Endothelial cell (in vitro differentiated cells): ENCODE data around the gene HAGH. TPM values are rescaled to one million over a fixed set of nuclear protein-coding genes. Genes with fewer than 3 reads are reported as not detected.

Experiments
- DNase-seq: peaks from one replicate; pipeline ENCODE4 v3.0.0; 2021; ENCODE audit warnings: low spot score
- H3K27ac Mint-ChIP-seq: one replicate; pipeline ENCODE4 v1.8.0; 2021; ENCODE audit warnings: mixed read lengths, inconsistent platforms; ENCODE audit not compliant: unreplicated experiment
- H3K27me3 Mint-ChIP-seq: one replicate; pipeline ENCODE4 v1.8.0; 2021; ENCODE audit warnings: mild to moderate bottlenecking, moderate library complexity, mixed read lengths, inconsistent platforms; ENCODE audit not compliant: unreplicated experiment
- H3K36me3 Mint-ChIP-seq: one replicate; pipeline ENCODE4 v1.8.0; 2021; ENCODE audit warnings: mild to moderate bottlenecking, low read depth, mixed read lengths, inconsistent platforms; ENCODE audit not compliant: unreplicated experiment
- H3K4me1 Mint-ChIP-seq: one replicate; pipeline ENCODE4 v1.8.0; 2021; ENCODE audit warnings: mild to moderate bottlenecking, mixed read lengths, inconsistent platforms; ENCODE audit not compliant: unreplicated experiment
- H3K4me3 Mint-ChIP-seq: one replicate; pipeline ENCODE4 v1.8.0; 2021; ENCODE audit warnings: mild to moderate bottlenecking, mixed read lengths, inconsistent platforms; ENCODE audit not compliant: unreplicated experiment
- H3K9me3 Mint-ChIP-seq: one replicate; pipeline ENCODE4 v1.8.0; 2021; ENCODE audit warnings: mixed read lengths, inconsistent platforms; ENCODE audit not compliant: unreplicated experiment
- CTCF ChIP-seq: fragments of 200-600 bp; sonication (generic); IDR thresholded peaks from one replicate; pipeline ENCODE4 v1.5.0; 2021; ENCODE audit warnings: antibody characterized with exemption; ENCODE audit not compliant: unreplicated experiment
- total RNA-seq: library from RNA; stranded (reverse); fragmentation: NEBNext Ultra II Directional; extraction: Animal tissue kit (Norgen Biotek cat#: 25700); gene quantifications from one replicate; pipeline ENCODE4 v1.2.1, GENCODE V29; 2021; ENCODE audit not compliant: unreplicated experiment

HAGH gene
- total RNA-seq, 1 donor from 2014 or later: 44.8 TPM

- H3K9me3 Mint-ChIP-seq: no peaks in the 10 kb centered on the region
- no peak for DNase-seq
- no peak overlapping the region for H3K27ac Mint-ChIP-seq
- no peak overlapping the region for H3K4me3 Mint-ChIP-seq
- no peaks in the 10 kb centered on the region for H3K4me1 Mint-ChIP-seq
- TF ChIP-seq CTCF: no peak
- H3K36me3 Mint-ChIP-seq: peaks cover 8% of the 10 kb centered on the region
- no peaks in the 10 kb centered on the region for H3K27me3 Mint-ChIP-seq
Measured at GRCh38 chr16:1792836-1793577, 33.6 kb downstream of the HAGH start.

- H3K27me3 Mint-ChIP-seq: no peaks in the 10 kb centered on the region
- no peaks in the 10 kb centered on the region for H3K4me1 Mint-ChIP-seq
- no peaks in the 10 kb centered on the region for H3K9me3 Mint-ChIP-seq
- peak; percentile 7 for DNase-seq
- H3K27ac Mint-ChIP-seq: no peak overlapping the region
- TF ChIP-seq CTCF: no peak
- H3K4me3 Mint-ChIP-seq: no peak overlapping the region
- peaks cover 7% of the 10 kb centered on the region for H3K36me3 Mint-ChIP-seq
Measured at GRCh38 chr16:1791943-1792812, 34.4 kb downstream of the HAGH start.

- peaks cover 3% of the 10 kb centered on the region for H3K36me3 Mint-ChIP-seq
Measured at GRCh38 chr16:1791256-1791942, 35.2 kb downstream of the HAGH start.

GRCh38 chr16:1790611-1791255 lies 35.9 kb downstream of the HAGH start:
- H3K4me1 Mint-ChIP-seq: no peaks in the 10 kb centered on the region
- no peaks in the 10 kb centered on the region for H3K9me3 Mint-ChIP-seq
- no peak overlapping the region for H3K4me3 Mint-ChIP-seq
- peaks cover 3% of the 10 kb centered on the region for H3K36me3 Mint-ChIP-seq
- no peak overlapping the region for H3K27ac Mint-ChIP-seq
- no peak for TF ChIP-seq CTCF
- H3K27me3 Mint-ChIP-seq: no peaks in the 10 kb centered on the region
- DNase-seq: peak; percentile 4

More at GRCh38 chr16:1791256-1791942, 35.2 kb downstream of the HAGH start:
- Mint-ChIP-seq H3K27me3 (no peaks in the 10 kb centered on the region), H3K27ac (no peak overlapping the region), H3K9me3 (no peaks in the 10 kb centered on the region), H3K4me1 (no peaks in the 10 kb centered on the region), H3K4me3 (no peak overlapping the region)
- DNase-seq: peak; percentile 4
- no peak for TF ChIP-seq CTCF
